K562 (cell line): Measurements from ENCODE around the gene CCSER1. TPM values are rescaled to one million over a fixed set of nuclear protein-coding genes. Genes with fewer than 3 reads are reported as not detected.
A peak's percentile ranks its signal among the peaks of the same experiment; 100 is the strongest.

ENCODE experiments used
- ATAC-seq: fragments of 200-7000 bp; cut with Tn5 transposase; 3 replicates; pipeline ENCODE4 v1.9.1; 2020; ENCODE audit warnings: moderate library complexity
- BruUV-seq: library from RNA; stranded (reverse); fragments of 400-500 nt; replicated peaks from 2 replicates; lab custom pipeline; 2021; lab: Mats Ljungman, UMichigan
- CTCF ChIA-PET: fragments of 300-600 bp; formaldehyde crosslinking; extraction: SDS; loops from one replicate; lab custom pipeline; 2021; ENCODE audit warnings: low intra/inter-chr PET ratio; lab: Yijun Ruan, JAX
- POLR2A ChIA-PET: fragments of 300-600, 350-650 bp; sonication (Branson Sonifier 250); formaldehyde crosslinking; extraction: SDS; loops from one replicate; lab custom pipeline; 2021; ENCODE audit warnings: antibody characterized with exemption, inconsistent platforms; lab: Yijun Ruan, JAX
- DNase-seq, 4 experiments: peaks; one replicate each; pipeline versions ENCODE4 v3.0.0 to v3.0.0-alpha.2; 2011 to 2018; ENCODE audit warnings: low spot score in 3 of 4, mixed read lengths in 3 of 4; ENCODE audit errors: extremely low read depth in 1 of 4
- FAIRE-seq: peaks from 2 replicates; lab custom pipeline; 2011; peaks lifted over from hg19 to GRCh38; lab: Jason Lieb, UNC
- H2AFZ ChIP-seq: 2 replicates; pipeline ENCODE4 v1.6.0; 2011; ENCODE audit warnings: low read depth, low read length, control low read depth, inconsistent platforms
- H3K27ac ChIP-seq: fragments of 200-600 bp; 3 replicates; pipeline ENCODE4 v1.8.0; 2011; ENCODE audit warnings: low read depth, mild to moderate bottlenecking, control low read depth, inconsistent platforms, low read length, moderate library complexity, mixed read lengths; ENCODE audit errors: extremely low read depth
- H3K27me3 ChIP-seq, 2 experiments: fragments of 300-600 bp in 1 of 2; 2 replicates in 1 of 2; 3 replicates in 1 of 2; pipeline versions ENCODE4 v1.6.0 to v1.8.0; 2011; ENCODE audit warnings: inconsistent platforms in 2 of 2, low read length in 2 of 2, mild to moderate bottlenecking in 1 of 2, mixed read lengths in 1 of 2, moderate library complexity in 1 of 2; ENCODE audit not compliant: control insufficient read depth in 2 of 2, insufficient read depth in 2 of 2
- H3K36me3 ChIP-seq: fragments of 300-600 bp; 3 replicates; pipeline ENCODE4 v1.8.0; 2011; ENCODE audit warnings: mild to moderate bottlenecking, low read length, inconsistent platforms; ENCODE audit not compliant: control insufficient read depth, insufficient read depth
- H3K4me1 ChIP-seq, 2 experiments: fragments of 200-600 bp in 1 of 2; replicated peaks in 1 of 2; 2 replicates in 1 of 2; 3 replicates in 1 of 2; pipeline versions ENCODE4 v1.5.1 to v1.8.0; 2011; ENCODE audit warnings: inconsistent platforms in 2 of 2, low read length in 2 of 2, mild to moderate bottlenecking in 1 of 2, mixed read lengths in 1 of 2, moderate library complexity in 1 of 2; ENCODE audit not compliant: control insufficient read depth in 2 of 2, insufficient read depth in 2 of 2
- H3K4me2 ChIP-seq: 2 replicates; pipeline ENCODE4 v1.6.1; 2011; ENCODE audit warnings: low read length, control low read depth, inconsistent platforms, mixed read lengths; ENCODE audit not compliant: insufficient read depth
- H3K4me3 ChIP-seq: fragments of 200-600 bp; sonication (generic), shearing (Covaris generic); 2 replicates; pipeline ENCODE4 v1.5.1; 2016; ENCODE audit warnings: control low read depth, inconsistent platforms
- H3K79me2 ChIP-seq: fragments of 200-600 bp; 3 replicates; pipeline ENCODE4 v1.8.0; 2011; ENCODE audit warnings: low read length, inconsistent platforms; ENCODE audit not compliant: control insufficient read depth, insufficient read depth
- H3K9ac ChIP-seq, 2 experiments: 2 replicates each; pipeline versions ENCODE4 v1.6.0 to v1.6.1; 2011; ENCODE audit warnings: low read depth in 2 of 2, low read length in 2 of 2, control low read depth in 1 of 2, inconsistent platforms in 1 of 2, mild to moderate bottlenecking in 1 of 2, mixed read lengths in 1 of 2; ENCODE audit not compliant: insufficient read depth in 1 of 2
- H3K9me1 ChIP-seq: one replicate; pipeline ENCODE4 v1.6.0; 2011; ENCODE audit warnings: inconsistent platforms, mild to moderate bottlenecking, low read length, moderate library complexity; ENCODE audit not compliant: control insufficient read depth, insufficient read depth
- H3K9me3 ChIP-seq: replicated peaks from 2 replicates; pipeline ENCODE4 v1.5.1; 2011; ENCODE audit warnings: low read depth, low read length, inconsistent platforms; ENCODE audit not compliant: control insufficient read depth, insufficient read depth
- H4K20me1 ChIP-seq: replicated peaks from 2 replicates; pipeline ENCODE4 v1.6.1; 2011; ENCODE audit warnings: low read length, inconsistent platforms, mixed read lengths; ENCODE audit not compliant: control insufficient read depth, insufficient read depth
- FOXM1 ChIP-seq, 2 experiments: fragments of 450-650 bp in 1 of 2; sonication (generic) in 1 of 2; formaldehyde crosslinking in 1 of 2; IDR thresholded peaks; 2 replicates each; pipeline versions ENCODE4 v1.6.1 to v1.9.0; 2017 to 2022; ENCODE audit warnings: low read depth in 2 of 2, mild to moderate bottlenecking in 2 of 2, missing genetic modification reagents in 1 of 2, moderate library complexity in 1 of 2
- HLTF ChIP-seq: fragments of 450-650 bp; IDR thresholded peaks from 2 replicates; pipeline ENCODE4 v1.6.1; 2016
- HNRNPK ChIP-seq: fragments of 200-400 bp; formaldehyde crosslinking; IDR thresholded peaks from one replicate; pipeline ENCODE4 v1.6.1; 2018; ENCODE audit warnings: mild to moderate bottlenecking, low read depth, low read length; ENCODE audit not compliant: poor library complexity, severe bottlenecking
- PCBP1 ChIP-seq: fragments of 200-400 bp; formaldehyde crosslinking; IDR thresholded peaks from 2 replicates; pipeline ENCODE4 v1.6.1; 2018; ENCODE audit warnings: mild to moderate bottlenecking, low read depth, low read length; ENCODE audit not compliant: poor library complexity, severe bottlenecking
- PHB ChIP-seq: fragments of 250-450 bp; sonication (Bioruptor Pico); IDR thresholded peaks from 2 replicates; pipeline ENCODE4 v1.5.0; 2021
- RAD21 ChIP-seq, 2 experiments: fragments of 250-450 bp in 1 of 2; fragments of 450-650 bp in 1 of 2; sonication (Bioruptor Pico) in 1 of 2; formaldehyde crosslinking in 1 of 2; IDR thresholded peaks in 1 of 2; conservative IDR thresholded peaks in 1 of 2; 2 replicates each; pipeline versions ENCODE4 v1.4.0 to v1.8.0; 2020 to 2022; ENCODE audit warnings: mild to moderate bottlenecking in 2 of 2, moderate library complexity in 1 of 2
- STAT5A ChIP-seq: IDR thresholded peaks from 2 replicates; pipeline ENCODE4 v1.6.1; 2012; ENCODE audit warnings: low read length, inconsistent platforms, borderline replicate concordance
- TSC22D4 ChIP-seq: fragments of 450-650 bp; IDR thresholded peaks from 2 replicates; pipeline ENCODE4 v1.6.1; 2016; ENCODE audit warnings: missing genetic modification characterization, missing biosample characterization, control low read depth
- ZNF165 ChIP-seq: fragments of 250-450 bp; sonication (Bioruptor Pico); IDR thresholded peaks from 2 replicates; pipeline ENCODE4 v1.4.0; 2020; ENCODE audit warnings: borderline replicate concordance
- ZNF354B ChIP-seq: fragments of 250-450 bp; sonication (Bioruptor Pico); IDR thresholded peaks from 2 replicates; pipeline ENCODE4 v1.4.0; 2020
- WGBS: fragments of 100-300 bp; shearing (Covaris generic); methylation state at CpG from one replicate; pipeline ENCODE4 v1.1.6; 2016; ENCODE audit warnings: low coverage, mixed read lengths; ENCODE audit not compliant: insufficient coverage; ENCODE audit errors: missing lambda C conversion rate; 5-methylcytosine and 5-hydroxymethylcytosine counted together
- in situ Hi-C: fragments of 300-500 bp; cut with MboI; formaldehyde crosslinking; loops from 4 replicates; pipeline ENCODE4 v1.15.0; 2018; ENCODE audit warnings: inconsistent platforms, mixed read lengths
- intact Hi-C: fragments of 100-400 bp; cut with micrococcal nuclease; formaldehyde crosslinking; loops from 2 replicates; pipeline ENCODE4 v1.14.2; 2022
- polyA plus RNA-seq, 8 experiments: library from polyadenylated mRNA; depleted of rRNA in 4 of 8; stranded (reverse) in 5 of 8; unstranded in 3 of 8; fragments of >200 nt; fragmentation: Nextera tagmentation in 2 of 8; fragmentation: Illumina TruSeq in 1 of 8; extraction: Ambion mirVana in 2 of 8; extraction: Trizol in 1 of 8; gene quantifications; 2 replicates each; pipeline versions ENCODE4 v1.2.1 to v1.2.3, GENCODE V29; 2011 to 2014; ENCODE audit warnings: inconsistent platforms in 1 of 8, missing spikeins in 1 of 8
- total RNA-seq, 7 experiments: library from RNA; depleted of rRNA in 6 of 7; stranded (reverse); fragments of >200 nt in 6 of 7; fragmentation: Illumina TruSeq in 2 of 7; extraction: Trizol in 2 of 7; gene quantifications; 2 replicates each; pipeline versions ENCODE4 v1.2.1 to v1.2.3, GENCODE V29; 2011 to 2021; ENCODE audit warnings: low replicate concordance in 1 of 7
- TF ChIP-seq, protein P1 (sequence below), 3 experiments: IDR thresholded peaks in 2 of 3; conservative IDR thresholded peaks in 1 of 3; 2 replicates each; pipeline ENCODE4 v1.5.1; 2011 to 2012; ENCODE audit warnings: low read length in 3 of 3, mild to moderate bottlenecking in 3 of 3, control low read depth in 2 of 3, improper control_type of control experiment in 1 of 3, inconsistent platforms in 1 of 3, low read depth in 1 of 3, mixed read lengths in 1 of 3, moderate library complexity in 1 of 3; ENCODE audit not compliant: insufficient read depth in 2 of 3
- TF ChIP-seq, protein P2 (sequence below): fragments of 250-450 bp; sonication (Bioruptor Pico); IDR thresholded peaks from 2 replicates; pipeline ENCODE4 v1.5.0; 2022; ENCODE audit warnings: mild to moderate bottlenecking

CCSER1 gene
- total and polyA plus RNA-seq, 9 of the 15 experiments (the other 6 are each of a cell fraction or from before 2014, with no cell fraction given), result not detected

DNA sequence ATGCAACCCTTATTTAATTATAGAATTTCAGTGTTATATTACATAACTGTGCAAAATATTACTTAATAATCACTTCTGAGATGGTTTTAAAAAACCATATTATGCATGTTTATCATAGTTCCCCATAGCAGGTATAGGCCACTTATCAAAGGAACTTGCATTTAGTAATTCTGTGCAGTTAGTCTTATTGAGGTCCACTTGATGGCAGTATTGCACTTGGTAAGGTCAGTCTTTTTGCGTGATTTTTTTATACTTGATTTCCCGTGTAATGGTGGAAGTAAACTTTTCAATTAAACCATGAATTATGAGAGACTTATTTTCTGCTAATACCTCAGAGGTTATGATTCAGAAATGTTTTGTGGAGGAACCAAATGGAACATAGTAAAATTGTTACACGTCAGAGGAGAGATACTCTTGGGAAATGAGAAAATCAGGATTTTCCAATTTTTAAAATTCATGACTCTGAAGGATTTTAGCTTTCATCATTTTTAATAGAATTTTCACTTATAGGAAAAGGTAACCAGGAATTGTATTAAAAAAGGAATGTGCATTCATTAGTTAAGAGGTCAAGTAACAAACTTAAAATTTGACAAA, 230.0 kb downstream of the CCSER1 start:
- ChIA-PET POLR2A (no interaction called here), CTCF (no interaction called here)
- no peaks in the 10 kb centered on the region for H3K9me1 ChIP-seq
- no peaks in the 10 kb centered on the region for H4K20me1 ChIP-seq
- in situ Hi-C loops (no loop called here), intact Hi-C loops (no loop called here)
- WGBS, result 0% methylated on average over 3 of the region's 3 CpGs
- BruUV-seq, result no TSS peak
- no peak overlapping the region for H3K9ac ChIP-seq
- no peak overlapping the region for H3K27ac ChIP-seq
- DNase-seq (peak in 2 of 4 experiments; percentile 2 to 28), FAIRE-seq (no peak), ATAC-seq (no peak)
- no peak overlapping the region for H3K4me2 ChIP-seq
- H3K4me3 ChIP-seq, result no peak overlapping the region
- H3K4me1 ChIP-seq, result no peaks in the 10 kb centered on the region
- no peaks in the 10 kb centered on the region for H3K36me3 ChIP-seq
- H3K9me3 ChIP-seq, result no peaks in the 10 kb centered on the region
- no peaks in the 10 kb centered on the region for H3K27me3 ChIP-seq
- H3K79me2 ChIP-seq, result no peaks in the 10 kb centered on the region
- TF ChIP-seq PCBP1, result no peak
- TF ChIP-seq, protein P1, sequence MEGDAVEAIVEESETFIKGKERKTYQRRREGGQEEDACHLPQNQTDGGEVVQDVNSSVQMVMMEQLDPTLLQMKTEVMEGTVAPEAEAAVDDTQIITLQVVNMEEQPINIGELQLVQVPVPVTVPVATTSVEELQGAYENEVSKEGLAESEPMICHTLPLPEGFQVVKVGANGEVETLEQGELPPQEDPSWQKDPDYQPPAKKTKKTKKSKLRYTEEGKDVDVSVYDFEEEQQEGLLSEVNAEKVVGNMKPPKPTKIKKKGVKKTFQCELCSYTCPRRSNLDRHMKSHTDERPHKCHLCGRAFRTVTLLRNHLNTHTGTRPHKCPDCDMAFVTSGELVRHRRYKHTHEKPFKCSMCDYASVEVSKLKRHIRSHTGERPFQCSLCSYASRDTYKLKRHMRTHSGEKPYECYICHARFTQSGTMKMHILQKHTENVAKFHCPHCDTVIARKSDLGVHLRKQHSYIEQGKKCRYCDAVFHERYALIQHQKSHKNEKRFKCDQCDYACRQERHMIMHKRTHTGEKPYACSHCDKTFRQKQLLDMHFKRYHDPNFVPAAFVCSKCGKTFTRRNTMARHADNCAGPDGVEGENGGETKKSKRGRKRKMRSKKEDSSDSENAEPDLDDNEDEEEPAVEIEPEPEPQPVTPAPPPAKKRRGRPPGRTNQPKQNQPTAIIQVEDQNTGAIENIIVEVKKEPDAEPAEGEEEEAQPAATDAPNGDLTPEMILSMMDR (IDR thresholded peaks at IDR 0.05 in 2 of 3, conservative IDR thresholded peaks at IDR 0.05 in 1 of 3; ENCODE audit: insufficient read depth in 2 of 3, low read depth in 1 of 3, low read length in 3 of 3), result peak in 1 of 3 experiments; percentile 14; a peak in 1 of 6 replicates
- TF ChIP-seq ZNF165, result no peak
- TF ChIP-seq ZNF354B (CRISPR knock-in tag), result no peak
- no peak for TF ChIP-seq PHB (CRISPR knock-in tag)
- TF ChIP-seq STAT5A, result no peak
- TF ChIP-seq, protein P2, sequence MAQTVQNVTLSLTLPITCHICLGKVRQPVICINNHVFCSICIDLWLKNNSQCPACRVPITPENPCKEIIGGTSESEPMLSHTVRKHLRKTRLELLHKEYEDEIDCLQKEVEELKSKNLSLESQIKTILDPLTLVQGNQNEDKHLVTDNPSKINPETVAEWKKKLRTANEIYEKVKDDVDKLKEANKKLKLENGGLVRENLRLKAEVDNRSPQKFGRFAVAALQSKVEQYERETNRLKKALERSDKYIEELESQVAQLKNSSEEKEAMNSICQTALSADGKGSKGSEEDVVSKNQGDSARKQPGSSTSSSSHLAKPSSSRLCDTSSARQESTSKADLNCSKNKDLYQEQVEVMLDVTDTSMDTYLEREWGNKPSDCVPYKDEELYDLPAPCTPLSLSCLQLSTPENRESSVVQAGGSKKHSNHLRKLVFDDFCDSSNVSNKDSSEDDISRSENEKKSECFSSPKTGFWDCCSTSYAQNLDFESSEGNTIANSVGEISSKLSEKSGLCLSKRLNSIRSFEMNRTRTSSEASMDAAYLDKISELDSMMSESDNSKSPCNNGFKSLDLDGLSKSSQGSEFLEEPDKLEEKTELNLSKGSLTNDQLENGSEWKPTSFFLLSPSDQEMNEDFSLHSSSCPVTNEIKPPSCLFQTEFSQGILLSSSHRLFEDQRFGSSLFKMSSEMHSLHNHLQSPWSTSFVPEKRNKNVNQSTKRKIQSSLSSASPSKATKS (CRISPR knock-in tag), result no peak
- TF ChIP-seq HNRNPK, result no peak
- no peak for TF ChIP-seq TSC22D4 (tag)
- no peak for TF ChIP-seq FOXM1 (IDR thresholded peaks at IDR 0.05; ENCODE audit: low read depth)
- TF ChIP-seq FOXM1 (CRISPR knock-in tag; IDR thresholded peaks at IDR 0.05; ENCODE audit: low read depth), result no peak
- TF ChIP-seq HLTF, result no peak
- TF ChIP-seq RAD21 (CRISPR knock-in tag; conservative IDR thresholded peaks at IDR 0.05 in 1 of 2, IDR thresholded peaks at IDR 0.05 in 1 of 2), result peak; percentile 35 to 60
- no peak overlapping the region for H2AFZ ChIP-seq
